ENCODE measurements around the gene ABLIM1.

Gene ABLIM1

GRCh38 chr10:114542373-114542772 is 115.7 kb downstream of the ABLIM1 start:
- DNase-seq: no peak

- DNase-seq: no peak
These were observed 116.3 kb downstream of the ABLIM1 start for GRCh38 chr10:114541797-114542160.

- DNase-seq: peak; percentile 82
These were observed 116.8 kb downstream of the ABLIM1 start for GRCh38 chr10:114541081-114541796.

GRCh38 chr10:114540236-114540635 is 117.8 kb downstream of the ABLIM1 start:
- DNase-seq: no peak

- DNase-seq: no peak
These were observed 118.5 kb downstream of the ABLIM1 start for GRCh38 chr10:114539623-114540022.

GRCh38 chr10:114538181-114538906 is 119.7 kb downstream of the ABLIM1 start:
- DNase-seq: peak; percentile 61

- no peak for DNase-seq
These were observed 120.3 kb downstream of the ABLIM1 start for GRCh38 chr10:114537736-114538135.

GRCh38 chr10:114534571-114534981 is 123.5 kb downstream of the ABLIM1 start:
- DNase-seq: no peak

GRCh38 chr10:114532226-114532625 is 125.8 kb downstream of the ABLIM1 start:
- DNase-seq: no peak

- peak; percentile 93 for DNase-seq
These were observed 131.4 kb downstream of the ABLIM1 start for GRCh38 chr10:114526504-114527238.

- DNase-seq: peak; percentile 61
These were observed 132.0 kb downstream of the ABLIM1 start for GRCh38 chr10:114526126-114526503.

GRCh38 chr10:114525368-114525949 is 132.6 kb downstream of the ABLIM1 start:
- DNase-seq: no peak

- no peak for DNase-seq
These were observed 134.2 kb downstream of the ABLIM1 start for GRCh38 chr10:114523876-114524275.

- DNase-seq: no peak
These were observed 136.8 kb downstream of the ABLIM1 start for GRCh38 chr10:114521255-114521654.

GRCh38 chr10:114520453-114520852 is 137.6 kb downstream of the ABLIM1 start:
- no peak for DNase-seq

GRCh38 chr10:114519756-114520293 is 138.2 kb downstream of the ABLIM1 start:
- DNase-seq: no peak

- DNase-seq: no peak
These were observed 138.8 kb downstream of the ABLIM1 start for GRCh38 chr10:114519306-114519669.

- no peak for DNase-seq
These were observed 139.4 kb downstream of the ABLIM1 start for GRCh38 chr10:114518401-114519305.

- no peak for DNase-seq
These were observed 140.5 kb downstream of the ABLIM1 start for GRCh38 chr10:114517368-114518250.

GRCh38 chr10:114516356-114516755 is 141.7 kb downstream of the ABLIM1 start:
- DNase-seq: no peak

- no peak for DNase-seq
These were observed 142.7 kb downstream of the ABLIM1 start for GRCh38 chr10:114515298-114515914.
